HCT116 (cell line): ENCODE results near the gene FBXL15. TPM values are rescaled to one million over a fixed set of nuclear protein-coding genes. Genes with fewer than 3 reads are reported as not detected.
A peak's percentile ranks its signal among the peaks of the same experiment; 100 is the strongest.

Source experiments
- ATAC-seq: fragments of 200-7000 bp; cut with Tn5 transposase; 2 replicates; pipeline ENCODE4 v1.9.1; 2020; ENCODE audit warnings: mild to moderate bottlenecking, moderate library complexity
- BruUV-seq: library from RNA; stranded (reverse); fragments of 400-500 nt; replicated peaks from 2 replicates; lab custom pipeline; 2021; lab: Mats Ljungman, UMichigan
- CTCF ChIA-PET: fragments of 300-600 bp; sonication (Branson Sonifier 250); formaldehyde crosslinking; loops from one replicate; lab custom pipeline; 2021; ENCODE audit warnings: antibody characterized with exemption; lab: Charles Lee
- POLR2A ChIA-PET: fragments of 300-600, 350-600 bp; sonication (Branson Sonifier 250); formaldehyde crosslinking; loops from one replicate; lab custom pipeline; 2021; ENCODE audit warnings: antibody characterized with exemption; lab: Charles Lee
- RAD21 ChIA-PET, 2 experiments: fragments of 300-600 bp; sonication (Branson Sonifier 250); formaldehyde crosslinking; loops; one replicate each; lab custom pipeline; 2023; ENCODE audit warnings: low total read pairs in 2 of 2; ENCODE audit not compliant: uncharacterized antibody in 2 of 2, unreplicated experiment in 2 of 2, low non-redundant PET in 1 of 2; lab: Charles Lee
- DNase-seq: peaks from one replicate; pipeline ENCODE4 v3.0.0-alpha.2; 2010; ENCODE audit warnings: low read depth, low spot score
- H2AFZ ChIP-seq: fragments of 200-600 bp; shearing (Covaris generic), sonication (generic); 2 replicates; pipeline ENCODE4 v1.6.1; 2017; ENCODE audit warnings: low read depth, mixed run types, mixed read lengths, antibody characterized with exemption, low read length; ENCODE audit not compliant: poor library complexity, severe bottlenecking
- H3K27ac ChIP-seq: 2 replicates; pipeline ENCODE4 v1.5.1; 2012; ENCODE audit warnings: low read depth, low read length
- H3K27me3 ChIP-seq: fragments of 200-600 bp; sonication (generic); 2 replicates; pipeline ENCODE4 v1.6.1; 2016; ENCODE audit warnings: mixed run types, low read length, mixed read lengths; ENCODE audit not compliant: insufficient read depth
- H3K36me3 ChIP-seq, 2 experiments: fragments of 200-500 bp in 1 of 2; fragments of 200-600 bp in 1 of 2; sonication (Bioruptor generic) in 1 of 2; sonication (generic) in 1 of 2; 2 replicates each; pipeline versions ENCODE4 v1.5.1 to v1.6.1; 2014 to 2016; ENCODE audit warnings: low read length in 2 of 2, inconsistent platforms in 1 of 2, mixed read lengths in 1 of 2, mixed run types in 1 of 2; ENCODE audit not compliant: insufficient read depth in 2 of 2, control insufficient read depth in 1 of 2
- H3K4me1 ChIP-seq, 2 experiments: fragments of 200-600 bp in 1 of 2; sonication (generic) in 1 of 2; 2 replicates each; pipeline versions ENCODE4 v1.5.1 to v1.6.1; 2012 to 2017; ENCODE audit warnings: low read length in 2 of 2, inconsistent platforms in 1 of 2, mild to moderate bottlenecking in 1 of 2, mixed read lengths in 1 of 2, mixed run types in 1 of 2, moderate library complexity in 1 of 2; ENCODE audit not compliant: insufficient read depth in 2 of 2, control insufficient read depth in 1 of 2
- H3K4me2 ChIP-seq: fragments of 200-600 bp; sonication (generic); 2 replicates; pipeline ENCODE4 v1.6.1; 2017; ENCODE audit warnings: mixed run types, low read length, mixed read lengths
- H3K4me3 ChIP-seq, 2 experiments: fragments of 200-600 bp in 1 of 2; sonication (generic) in 1 of 2; replicated peaks in 1 of 2; 2 replicates each; pipeline ENCODE4 v1.5.1; 2011 to 2016; ENCODE audit warnings: low read length in 2 of 2, control low read depth in 1 of 2, low read depth in 1 of 2, mild to moderate bottlenecking in 1 of 2, mixed read lengths in 1 of 2, mixed run types in 1 of 2
- H3K79me2 ChIP-seq: fragments of 200-600 bp; sonication (generic); 2 replicates; pipeline ENCODE4 v1.6.1; 2017; ENCODE audit warnings: mild to moderate bottlenecking, mixed run types, low read length, moderate library complexity, mixed read lengths; ENCODE audit not compliant: insufficient read depth
- H3K9ac ChIP-seq: fragments of 200-600 bp; sonication (generic); 2 replicates; pipeline ENCODE4 v1.6.1; 2016; ENCODE audit warnings: low read length, mixed read lengths
- H3K9me2 ChIP-seq: fragments of 200-600 bp; sonication (generic), shearing (Covaris generic); 2 replicates; pipeline ENCODE4 v1.6.1; 2017; ENCODE audit warnings: mixed run types, mild to moderate bottlenecking, moderate library complexity; ENCODE audit not compliant: insufficient read depth
- H3K9me3 ChIP-seq, 2 experiments: fragments of 200-500 bp in 1 of 2; fragments of 200-600 bp in 1 of 2; sonication (Bioruptor generic) in 1 of 2; sonication (generic) in 1 of 2; 2 replicates each; pipeline ENCODE4 v1.6.1; 2014 to 2017; ENCODE audit warnings: low read length in 2 of 2, mixed read lengths in 2 of 2, inconsistent platforms in 1 of 2, low read depth in 1 of 2, mild to moderate bottlenecking in 1 of 2, mixed run types in 1 of 2, moderate library complexity in 1 of 2; ENCODE audit not compliant: control insufficient read depth in 1 of 2, insufficient read depth in 1 of 2
- H4K20me1 ChIP-seq: fragments of 200-600 bp; sonication (generic), shearing (Covaris generic); 2 replicates; pipeline ENCODE4 v1.6.1; 2017; ENCODE audit warnings: mixed run types, mild to moderate bottlenecking, moderate library complexity; ENCODE audit not compliant: insufficient read depth
- CTCF ChIP-seq, 3 experiments: fragments of 200-600 bp in 1 of 3; sonication (generic) in 1 of 3; IDR thresholded peaks in 2 of 3; conservative IDR thresholded peaks in 1 of 3; 2 replicates each; pipeline ENCODE4 v1.5.1; 2012 to 2017; ENCODE audit warnings: low read depth in 2 of 3, low read length in 2 of 3, antibody characterized with exemption in 1 of 3, borderline replicate concordance in 1 of 3, control low read depth in 1 of 3, mild to moderate bottlenecking in 1 of 3, mixed read lengths in 1 of 3, mixed run types in 1 of 3, moderate library complexity in 1 of 3; ENCODE audit not compliant: insufficient read depth in 1 of 3
- POLR2A ChIP-seq: IDR thresholded peaks from 2 replicates; pipeline ENCODE4 v1.7.0; 2011; ENCODE audit warnings: borderline replicate concordance; ENCODE audit not compliant: insufficient read depth, insufficient read length; ENCODE audit errors: extremely low read depth
- RAD21 ChIP-seq: IDR thresholded peaks from 2 replicates; pipeline ENCODE4 v1.6.1; 2012; ENCODE audit warnings: low read depth, mild to moderate bottlenecking
- YY1 ChIP-seq: IDR thresholded peaks from 2 replicates; pipeline ENCODE4 v1.6.1; 2011; ENCODE audit warnings: low read length, low read depth, moderate library complexity, mild to moderate bottlenecking; ENCODE audit not compliant: insufficient replicate concordance; ENCODE audit errors: extremely low read depth
- intact Hi-C: fragments of 100-400 bp; cut with micrococcal nuclease; formaldehyde crosslinking; loops from 2 replicates; pipeline ENCODE4 v1.10.0; 2022
- total RNA-seq: library from RNA; stranded (reverse); gene quantifications from one replicate; pipeline ENCODE4 v1.2.1, GENCODE V29; 2021; ENCODE audit not compliant: unreplicated experiment
- TF ChIP-seq, protein P1 (sequence below): IDR thresholded peaks from 2 replicates; pipeline ENCODE4 v1.6.1; 2012

FBXL15 gene
- total RNA-seq, 1 experiment from 2014 or later: 21.1 TPM

- ChIA-PET POLR2A (interaction anchor here (0.9 to 2.8 kb wide), 3 partner anchors 28 to 162 kb away, joined by 3 to 10 read pairs (median 9); no protein-coding TSS in a partner anchor), CTCF (interaction anchor here (0.7 to 9.3 kb wide), 12 partner anchors 8 to 224 kb away, joined by 3 to 154 read pairs (median 18); partner anchors contain the start of genes ELOVL3 and FBXL15), RAD21 (interaction anchor here in 1 of 2 experiments (2.2 kb wide), 1 partner anchor 28 kb away, joined by 7 read pairs; the partner anchor contains the start of gene FBXL15)
- Histone ChIP-seq H3K36me3 (peaks cover 6 to 11% of the 10 kb centered on the region in 2 experiments; a peak in 3 of 4 replicates), H4K20me1 (no peaks in the 10 kb centered on the region), H3K79me2 (peaks cover 13% of the 10 kb centered on the region; the same call in 1 of the 2 replicates), H2AFZ (peak overlapping the region; percentile 1), H3K4me1 (peaks cover 13 to 51% of the 10 kb centered on the region in 2 experiments), H3K27me3 (no peaks in the 10 kb centered on the region), H3K27ac (peak overlapping the region; percentile 77), H3K9me2 (no peaks in the 10 kb centered on the region), H3K9me3 (no peaks in the 10 kb centered on the region), H3K4me2 (peak overlapping the region; percentile 99), H3K9ac (peak overlapping the region; percentile 91), H3K4me3 (peak overlapping the region; percentile 75 to 92)
- intact Hi-C loops: loop anchor here (1.0 to 2.0 kb wide), 7 partner anchors 29 to 225 kb away; partner anchors contain the start of genes ACTR1A and C10orf95
- TSS peak; percentile 80 for BruUV-seq
- ATAC-seq (peak; percentile 76), DNase-seq (no peak)
- TF ChIP-seq, protein P1, sequence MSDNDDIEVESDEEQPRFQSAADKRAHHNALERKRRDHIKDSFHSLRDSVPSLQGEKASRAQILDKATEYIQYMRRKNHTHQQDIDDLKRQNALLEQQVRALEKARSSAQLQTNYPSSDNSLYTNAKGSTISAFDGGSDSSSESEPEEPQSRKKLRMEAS: no peak
- TF ChIP-seq YY1 (peak; percentile 82), RAD21 (no peak), POLR2A (peak; percentile 6), CTCF (IDR thresholded peaks at IDR 0.05 in 2 of 3, conservative IDR thresholded peaks at IDR 0.05 in 1 of 3; ENCODE audit: borderline replicate concordance in 1 of 3, insufficient read depth in 1 of 3, low read depth in 2 of 3, low read length in 2 of 3) (peak in 2 of 3 experiments; percentile 98; a peak in 4 of 6 replicates)
These were observed 27.1 kb upstream of the FBXL15 start for GRCh38 chr10:102393411-102394078.
